SK-N-SH treated with all-trans-retinoic acid at 6 μM for 48 hours (cell line): ENCODE results near the gene NXN.

ENCODE experiments used
- ATAC-seq: fragments of 200-7000 bp; cut with Tn5 transposase; 3 replicates; pipeline ENCODE4 v1.9.1; 2020; ENCODE audit warnings: mild to moderate bottlenecking, moderate library complexity
- ARNTL ChIP-seq: fragments of 450-650 bp; formaldehyde crosslinking; IDR thresholded peaks from 2 replicates; pipeline ENCODE4 v1.5.0; 2020; ENCODE audit warnings: low read depth, mild to moderate bottlenecking, moderate library complexity, borderline replicate concordance
- BACH2 ChIP-seq: fragments of 250-450 bp; sonication (Bioruptor Pico); IDR thresholded peaks from 2 replicates; pipeline ENCODE4 v1.9.0; 2021; ENCODE audit warnings: mild to moderate bottlenecking, borderline replicate concordance
- CSDC2 ChIP-seq: fragments of 250-450 bp; sonication (Bioruptor Pico); IDR thresholded peaks from 2 replicates; pipeline ENCODE4 v1.5.0; 2020; ENCODE audit warnings: mild to moderate bottlenecking, moderate library complexity
- ESRRG ChIP-seq: fragments of 250-450 bp; sonication (Bioruptor Pico); IDR thresholded peaks from 2 replicates; pipeline ENCODE4 v1.6.1; 2021; ENCODE audit warnings: mild to moderate bottlenecking
- GLIS3 ChIP-seq: fragments of 250-450 bp; sonication (Bioruptor Pico); IDR thresholded peaks from 2 replicates; pipeline ENCODE4 v1.5.0; 2020; ENCODE audit warnings: mild to moderate bottlenecking, moderate library complexity
- ISL1 ChIP-seq: fragments of 250-450 bp; sonication (Bioruptor Pico); IDR thresholded peaks from 2 replicates; pipeline ENCODE4 v2.1.2; 2022; ENCODE audit warnings: mild to moderate bottlenecking, moderate library complexity
- OSR1 ChIP-seq: fragments of 250-450 bp; sonication (Bioruptor Pico); IDR thresholded peaks from 2 replicates; pipeline ENCODE4 v1.8.0; 2022; ENCODE audit warnings: moderate library complexity, mild to moderate bottlenecking, inconsistent platforms
- PPARA ChIP-seq: fragments of 250-450 bp; sonication (Bioruptor Pico); IDR thresholded peaks from 2 replicates; pipeline ENCODE4 v1.5.0; 2020; ENCODE audit warnings: mild to moderate bottlenecking, borderline replicate concordance
- RARB ChIP-seq: fragments of 250-450 bp; sonication (Bioruptor Pico); IDR thresholded peaks from 2 replicates; pipeline ENCODE4 v1.8.0; 2021; ENCODE audit warnings: mild to moderate bottlenecking, moderate library complexity
- SNAI2 ChIP-seq: fragments of 250-450 bp; sonication (Bioruptor Pico); IDR thresholded peaks from 2 replicates; pipeline ENCODE4 v1.5.0; 2020; ENCODE audit warnings: mild to moderate bottlenecking, moderate library complexity
- TCF4 ChIP-seq: fragments of 250-450 bp; sonication (Bioruptor Pico); IDR thresholded peaks from 2 replicates; pipeline ENCODE4 v1.8.0; 2021; ENCODE audit warnings: mild to moderate bottlenecking, moderate library complexity, borderline replicate concordance
- TOX ChIP-seq: fragments of 250-450 bp; sonication (Bioruptor Pico); IDR thresholded peaks from 2 replicates; pipeline ENCODE4 v1.8.0; 2021; ENCODE audit warnings: mild to moderate bottlenecking, moderate library complexity, borderline replicate concordance
- ZFP3 ChIP-seq: fragments of 250-450 bp; sonication (Bioruptor Pico); IDR thresholded peaks from 2 replicates; pipeline ENCODE4 v1.5.0; 2020; ENCODE audit warnings: mild to moderate bottlenecking, moderate library complexity
- ZFP30 ChIP-seq: fragments of 450-650 bp; formaldehyde crosslinking; IDR thresholded peaks from 2 replicates; pipeline ENCODE4 v1.5.0; 2022; ENCODE audit warnings: mild to moderate bottlenecking, moderate library complexity
- ZNF565 ChIP-seq: fragments of 450-650 bp; formaldehyde crosslinking; conservative IDR thresholded peaks from 2 replicates; pipeline ENCODE4 v1.5.0; 2020; ENCODE audit warnings: low read depth, mild to moderate bottlenecking, moderate library complexity
- ZNF70 ChIP-seq: fragments of 450-650 bp; formaldehyde crosslinking; IDR thresholded peaks from 2 replicates; pipeline ENCODE4 v1.5.0; 2020; ENCODE audit warnings: mild to moderate bottlenecking, moderate library complexity
- ZNF8 ChIP-seq: fragments of 450-650 bp; formaldehyde crosslinking; IDR thresholded peaks from 2 replicates; pipeline ENCODE4 v1.5.0; 2020; ENCODE audit warnings: mild to moderate bottlenecking, moderate library complexity
- TF ChIP-seq, protein P1 (sequence below): fragments of 250-450 bp; sonication (Bioruptor Pico); IDR thresholded peaks from 2 replicates; pipeline ENCODE4 v1.5.1; 2021; ENCODE audit warnings: mild to moderate bottlenecking, moderate library complexity
- TF ChIP-seq, protein P2 (sequence below): fragments of 250-450 bp; sonication (Bioruptor Pico); IDR thresholded peaks from 2 replicates; pipeline ENCODE4 v1.8.0; 2020; ENCODE audit warnings: mild to moderate bottlenecking, moderate library complexity, borderline replicate concordance
- TF ChIP-seq, protein P3 (sequence below): fragments of 250-450 bp; sonication (Bioruptor Pico); IDR thresholded peaks from 2 replicates; pipeline ENCODE4 v1.5.1; 2020; ENCODE audit warnings: low read depth, mild to moderate bottlenecking, moderate library complexity
- TF ChIP-seq, protein P4 (sequence below): fragments of 250-450 bp; sonication (Bioruptor Pico); IDR thresholded peaks from 2 replicates; pipeline ENCODE4 v1.8.0; 2021; ENCODE audit warnings: low read depth, mild to moderate bottlenecking, moderate library complexity, borderline replicate concordance

Gene NXN

GRCh38 chr17:902463-902862 is 77.1 kb downstream of the NXN start (continued):
- no peak for TF ChIP-seq CSDC2 (CRISPR knock-in tag)
- TF ChIP-seq, all 23 proteins: peak for 0

DNA sequence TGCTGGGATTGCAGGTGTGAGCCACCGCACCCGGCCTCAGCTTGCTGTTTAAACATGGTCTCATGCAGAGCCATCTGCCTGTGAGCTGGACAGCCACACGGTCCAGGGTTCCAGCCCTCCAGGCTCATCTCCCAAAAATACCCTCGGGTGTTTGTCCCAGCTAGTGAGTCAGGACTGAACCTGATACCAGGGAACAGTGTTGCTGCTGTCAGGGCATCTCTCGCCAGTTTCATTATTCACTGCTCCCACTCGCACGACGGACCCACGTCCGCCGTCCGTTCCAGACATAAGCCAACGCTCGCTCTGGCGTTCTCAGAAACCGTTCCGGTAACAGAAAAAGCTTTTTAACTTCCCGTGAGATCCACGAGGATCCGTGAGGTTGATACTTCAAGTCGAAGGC is 77.6 kb downstream of the NXN start:
- no peak for TF ChIP-seq SNAI2 (CRISPR knock-in tag)
- TF ChIP-seq ZNF565: no peak
- TF ChIP-seq RARB (CRISPR knock-in tag): no peak
- TF ChIP-seq, protein P1, sequence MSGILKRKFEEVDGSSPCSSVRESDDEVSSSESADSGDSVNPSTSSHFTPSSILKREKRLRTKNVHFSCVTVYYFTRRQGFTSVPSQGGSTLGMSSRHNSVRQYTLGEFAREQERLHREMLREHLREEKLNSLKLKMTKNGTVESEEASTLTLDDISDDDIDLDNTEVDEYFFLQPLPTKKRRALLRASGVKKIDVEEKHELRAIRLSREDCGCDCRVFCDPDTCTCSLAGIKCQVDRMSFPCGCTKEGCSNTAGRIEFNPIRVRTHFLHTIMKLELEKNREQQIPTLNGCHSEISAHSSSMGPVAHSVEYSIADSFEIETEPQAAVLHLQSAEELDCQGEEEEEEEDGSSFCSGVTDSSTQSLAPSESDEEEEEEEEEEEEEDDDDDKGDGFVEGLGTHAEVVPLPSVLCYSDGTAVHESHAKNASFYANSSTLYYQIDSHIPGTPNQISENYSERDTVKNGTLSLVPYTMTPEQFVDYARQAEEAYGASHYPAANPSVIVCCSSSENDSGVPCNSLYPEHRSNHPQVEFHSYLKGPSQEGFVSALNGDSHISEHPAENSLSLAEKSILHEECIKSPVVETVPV (CRISPR knock-in tag): no peak
- TF ChIP-seq, protein P2, sequence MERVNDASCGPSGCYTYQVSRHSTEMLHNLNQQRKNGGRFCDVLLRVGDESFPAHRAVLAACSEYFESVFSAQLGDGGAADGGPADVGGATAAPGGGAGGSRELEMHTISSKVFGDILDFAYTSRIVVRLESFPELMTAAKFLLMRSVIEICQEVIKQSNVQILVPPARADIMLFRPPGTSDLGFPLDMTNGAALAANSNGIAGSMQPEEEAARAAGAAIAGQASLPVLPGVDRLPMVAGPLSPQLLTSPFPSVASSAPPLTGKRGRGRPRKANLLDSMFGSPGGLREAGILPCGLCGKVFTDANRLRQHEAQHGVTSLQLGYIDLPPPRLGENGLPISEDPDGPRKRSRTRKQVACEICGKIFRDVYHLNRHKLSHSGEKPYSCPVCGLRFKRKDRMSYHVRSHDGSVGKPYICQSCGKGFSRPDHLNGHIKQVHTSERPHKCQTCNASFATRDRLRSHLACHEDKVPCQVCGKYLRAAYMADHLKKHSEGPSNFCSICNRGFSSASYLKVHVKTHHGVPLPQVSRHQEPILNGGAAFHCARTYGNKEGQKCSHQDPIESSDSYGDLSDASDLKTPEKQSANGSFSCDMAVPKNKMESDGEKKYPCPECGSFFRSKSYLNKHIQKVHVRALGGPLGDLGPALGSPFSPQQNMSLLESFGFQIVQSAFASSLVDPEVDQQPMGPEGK: no peak
- TF ChIP-seq, protein P3, sequence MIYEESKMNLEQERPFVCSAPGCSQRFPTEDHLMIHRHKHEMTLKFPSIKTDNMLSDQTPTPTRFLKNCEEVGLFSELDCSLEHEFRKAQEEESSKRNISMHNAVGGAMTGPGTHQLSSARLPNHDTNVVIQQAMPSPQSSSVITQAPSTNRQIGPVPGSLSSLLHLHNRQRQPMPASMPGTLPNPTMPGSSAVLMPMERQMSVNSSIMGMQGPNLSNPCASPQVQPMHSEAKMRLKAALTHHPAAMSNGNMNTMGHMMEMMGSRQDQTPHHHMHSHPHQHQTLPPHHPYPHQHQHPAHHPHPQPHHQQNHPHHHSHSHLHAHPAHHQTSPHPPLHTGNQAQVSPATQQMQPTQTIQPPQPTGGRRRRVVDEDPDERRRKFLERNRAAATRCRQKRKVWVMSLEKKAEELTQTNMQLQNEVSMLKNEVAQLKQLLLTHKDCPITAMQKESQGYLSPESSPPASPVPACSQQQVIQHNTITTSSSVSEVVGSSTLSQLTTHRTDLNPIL (CRISPR knock-in tag): no peak
- no peak for TF ChIP-seq ZNF70 (CRISPR knock-in tag)
- TF ChIP-seq ISL1 (CRISPR knock-in tag): no peak
- no peak for TF ChIP-seq ZFP3 (CRISPR knock-in tag)
- no peak for TF ChIP-seq ZNF8 (CRISPR knock-in tag)
- no peak for TF ChIP-seq CSDC2 (CRISPR knock-in tag)
- TF ChIP-seq PPARA (CRISPR knock-in tag): no peak
- no peak for TF ChIP-seq TCF4 (CRISPR knock-in tag)
- TF ChIP-seq ZFP30 (CRISPR knock-in tag): no peak
- TF ChIP-seq, protein P4, sequence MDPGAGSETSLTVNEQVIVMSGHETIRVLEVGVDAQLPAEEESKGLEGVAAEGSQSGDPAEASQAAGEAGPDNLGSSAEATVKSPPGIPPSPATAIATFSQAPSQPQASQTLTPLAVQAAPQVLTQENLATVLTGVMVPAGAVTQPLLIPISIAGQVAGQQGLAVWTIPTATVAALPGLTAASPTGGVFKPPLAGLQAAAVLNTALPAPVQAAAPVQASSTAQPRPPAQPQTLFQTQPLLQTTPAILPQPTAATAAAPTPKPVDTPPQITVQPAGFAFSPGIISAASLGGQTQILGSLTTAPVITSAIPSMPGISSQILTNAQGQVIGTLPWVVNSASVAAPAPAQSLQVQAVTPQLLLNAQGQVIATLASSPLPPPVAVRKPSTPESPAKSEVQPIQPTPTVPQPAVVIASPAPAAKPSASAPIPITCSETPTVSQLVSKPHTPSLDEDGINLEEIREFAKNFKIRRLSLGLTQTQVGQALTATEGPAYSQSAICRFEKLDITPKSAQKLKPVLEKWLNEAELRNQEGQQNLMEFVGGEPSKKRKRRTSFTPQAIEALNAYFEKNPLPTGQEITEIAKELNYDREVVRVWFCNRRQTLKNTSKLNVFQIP (CRISPR knock-in tag): no peak
- no peak for TF ChIP-seq ESRRG (CRISPR knock-in tag)
- TF ChIP-seq TOX (CRISPR knock-in tag): no peak
- TF ChIP-seq OSR1: no peak
- no peak for TF ChIP-seq GLIS3 (CRISPR knock-in tag)
- TF ChIP-seq BACH2 (CRISPR knock-in tag): no peak
- ATAC-seq: no peak

- TF ChIP-seq, protein P2: no peak
- TF ChIP-seq ZNF8 (CRISPR knock-in tag): no peak
- TF ChIP-seq CSDC2 (CRISPR knock-in tag): no peak
- no peak for TF ChIP-seq ZNF70 (CRISPR knock-in tag)
- no peak for TF ChIP-seq SNAI2 (CRISPR knock-in tag)
- no peak for TF ChIP-seq RARB (CRISPR knock-in tag)
- TF ChIP-seq, protein P4 (CRISPR knock-in tag): no peak
- TF ChIP-seq OSR1: no peak
- no peak for TF ChIP-seq ARNTL (CRISPR knock-in tag)
- TF ChIP-seq ZFP3 (CRISPR knock-in tag): no peak
- TF ChIP-seq ESRRG (CRISPR knock-in tag): no peak
- no peak for TF ChIP-seq ZNF565
- TF ChIP-seq TOX (CRISPR knock-in tag): no peak
- TF ChIP-seq ISL1 (CRISPR knock-in tag): no peak
- ATAC-seq: no peak
Measured at GRCh38 chr17:901191-901950, 78.2 kb downstream of the NXN start.
